K562 (cell line): ENCODE measurements around the gene ABCG1. TPM values are rescaled to one million over a fixed set of nuclear protein-coding genes. Genes with fewer than 3 reads are reported as not detected.

Experiments used
- ARID2 ChIP-seq: fragments of 450-650 bp; IDR thresholded peaks from 2 replicates; pipeline ENCODE4 v1.6.1; 2017; ENCODE audit warnings: antibody characterized with exemption, mild to moderate bottlenecking
- ASH1L ChIP-seq: fragments of 450-650 bp; IDR thresholded peaks from 2 replicates; pipeline ENCODE4 v1.6.1; 2018; ENCODE audit warnings: borderline replicate concordance, mild to moderate bottlenecking, low read depth; ENCODE audit not compliant: partially characterized antibody
- BRF1 ChIP-seq: IDR thresholded peaks from 3 replicates; pipeline ENCODE4 v1.6.1; 2011; ENCODE audit warnings: borderline replicate concordance, mild to moderate bottlenecking; ENCODE audit not compliant: insufficient read length; ENCODE audit errors: extremely low read depth
- DACH1 ChIP-seq: fragments of 450-650 bp; IDR thresholded peaks from 2 replicates; pipeline ENCODE4 v1.6.1; 2018; ENCODE audit not compliant: partially characterized antibody
- NR2C2 ChIP-seq, 2 experiments: fragments of 200-800 bp in 1 of 2; sonication (Bioruptor generic) in 1 of 2; sonication (generic) in 1 of 2; formaldehyde crosslinking in 1 of 2; IDR thresholded peaks; 2 replicates each; pipeline versions ENCODE4 v1.6.1 to v1.8.0; 2016 to 2022; ENCODE audit warnings: mild to moderate bottlenecking in 1 of 2, missing compliant biosample characterization in 1 of 2, missing genetic modification characterization in 1 of 2, missing genetic modification reagents in 1 of 2
- RCOR1 ChIP-seq, 2 experiments: IDR thresholded peaks; 2 replicates each; pipeline ENCODE4 v1.6.1; 2012; ENCODE audit warnings: low read depth in 2 of 2, low read length in 2 of 2, borderline replicate concordance in 1 of 2, improper control_type of control experiment in 1 of 2
- ZBTB7A ChIP-seq: IDR thresholded peaks from 2 replicates; pipeline ENCODE4 v1.6.1; 2011; ENCODE audit warnings: low read depth, mild to moderate bottlenecking, low read length, moderate library complexity, borderline replicate concordance; ENCODE audit not compliant: control insufficient read depth
- ZKSCAN8 ChIP-seq: fragments of 200-800 bp; sonication (Bioruptor generic); IDR thresholded peaks from 2 replicates; pipeline ENCODE4 v1.6.1; 2016; ENCODE audit warnings: missing genetic modification characterization, missing compliant biosample characterization
- polyA plus RNA-seq, 8 experiments: library from polyadenylated mRNA; depleted of rRNA in 4 of 8; stranded (reverse) in 5 of 8; unstranded in 3 of 8; fragments of >200 nt; fragmentation: Nextera tagmentation in 2 of 8; fragmentation: Illumina TruSeq in 1 of 8; extraction: Ambion mirVana in 2 of 8; extraction: Trizol in 1 of 8; gene quantifications; 2 replicates each; pipeline versions ENCODE4 v1.2.1 to v1.2.3, GENCODE V29; 2011 to 2014; ENCODE audit warnings: inconsistent platforms in 1 of 8, missing spikeins in 1 of 8
- total RNA-seq, 7 experiments: library from RNA; depleted of rRNA in 6 of 7; stranded (reverse); fragments of >200 nt in 6 of 7; fragmentation: Illumina TruSeq in 2 of 7; extraction: Trizol in 2 of 7; gene quantifications; 2 replicates each; pipeline versions ENCODE4 v1.2.1 to v1.2.3, GENCODE V29; 2011 to 2021; ENCODE audit warnings: low replicate concordance in 1 of 7
- TF ChIP-seq, protein P1 (sequence below), 3 experiments: IDR thresholded peaks in 2 of 3; conservative IDR thresholded peaks in 1 of 3; 2 replicates each; pipeline ENCODE4 v1.5.1; 2011 to 2012; ENCODE audit warnings: low read length in 3 of 3, mild to moderate bottlenecking in 3 of 3, control low read depth in 2 of 3, improper control_type of control experiment in 1 of 3, inconsistent platforms in 1 of 3, low read depth in 1 of 3, mixed read lengths in 1 of 3, moderate library complexity in 1 of 3; ENCODE audit not compliant: insufficient read depth in 2 of 3
- TF ChIP-seq, protein P2 (sequence below): sonication (generic); formaldehyde crosslinking; IDR thresholded peaks from 2 replicates; pipeline ENCODE4 v1.8.0; 2022; ENCODE audit warnings: missing genetic modification reagents, mild to moderate bottlenecking, moderate library complexity, borderline replicate concordance
- TF ChIP-seq, protein P3 (sequence below): fragments of 250-450 bp; sonication (Bioruptor Pico); IDR thresholded peaks from 2 replicates; pipeline ENCODE4 v1.5.0; 2021; ENCODE audit warnings: mild to moderate bottlenecking, borderline replicate concordance

ABCG1 gene
- total and polyA plus RNA-seq, 9 of the 15 experiments (the other 6 are each of a cell fraction or from before 2014, with no cell fraction given): 0.04 to 0.09 TPM; not detected in 7

- TF ChIP-seq, protein P1, sequence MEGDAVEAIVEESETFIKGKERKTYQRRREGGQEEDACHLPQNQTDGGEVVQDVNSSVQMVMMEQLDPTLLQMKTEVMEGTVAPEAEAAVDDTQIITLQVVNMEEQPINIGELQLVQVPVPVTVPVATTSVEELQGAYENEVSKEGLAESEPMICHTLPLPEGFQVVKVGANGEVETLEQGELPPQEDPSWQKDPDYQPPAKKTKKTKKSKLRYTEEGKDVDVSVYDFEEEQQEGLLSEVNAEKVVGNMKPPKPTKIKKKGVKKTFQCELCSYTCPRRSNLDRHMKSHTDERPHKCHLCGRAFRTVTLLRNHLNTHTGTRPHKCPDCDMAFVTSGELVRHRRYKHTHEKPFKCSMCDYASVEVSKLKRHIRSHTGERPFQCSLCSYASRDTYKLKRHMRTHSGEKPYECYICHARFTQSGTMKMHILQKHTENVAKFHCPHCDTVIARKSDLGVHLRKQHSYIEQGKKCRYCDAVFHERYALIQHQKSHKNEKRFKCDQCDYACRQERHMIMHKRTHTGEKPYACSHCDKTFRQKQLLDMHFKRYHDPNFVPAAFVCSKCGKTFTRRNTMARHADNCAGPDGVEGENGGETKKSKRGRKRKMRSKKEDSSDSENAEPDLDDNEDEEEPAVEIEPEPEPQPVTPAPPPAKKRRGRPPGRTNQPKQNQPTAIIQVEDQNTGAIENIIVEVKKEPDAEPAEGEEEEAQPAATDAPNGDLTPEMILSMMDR (IDR thresholded peaks at IDR 0.05 in 2 of 3, conservative IDR thresholded peaks at IDR 0.05 in 1 of 3; ENCODE audit: insufficient read depth in 2 of 3, low read depth in 1 of 3, low read length in 3 of 3): peak; percentile 84 to 91 (median 89)
- TF ChIP-seq ZBTB7A (peak; percentile 66; the same call in 1 of the 2 replicates), ASH1L (no peak), ZKSCAN8 (no peak), BRF1 (no peak), ARID2 (0 out of 2 replicates have a peak, but pooled peaks have one; percentile 41), DACH1 (no peak), NR2C2 (CRISPR knock-in tag; IDR thresholded peaks at IDR 0.05) (no peak), NR2C2 (tag; IDR thresholded peaks at IDR 0.05) (no peak), RCOR1 (IDR thresholded peaks at IDR 0.05; ENCODE audit: borderline replicate concordance in 1 of 2, low read depth in 2 of 2, low read length in 2 of 2) (peak in 1 of 2 experiments; percentile 73; a peak in 2 of 4 replicates)
- TF ChIP-seq, protein P2, sequence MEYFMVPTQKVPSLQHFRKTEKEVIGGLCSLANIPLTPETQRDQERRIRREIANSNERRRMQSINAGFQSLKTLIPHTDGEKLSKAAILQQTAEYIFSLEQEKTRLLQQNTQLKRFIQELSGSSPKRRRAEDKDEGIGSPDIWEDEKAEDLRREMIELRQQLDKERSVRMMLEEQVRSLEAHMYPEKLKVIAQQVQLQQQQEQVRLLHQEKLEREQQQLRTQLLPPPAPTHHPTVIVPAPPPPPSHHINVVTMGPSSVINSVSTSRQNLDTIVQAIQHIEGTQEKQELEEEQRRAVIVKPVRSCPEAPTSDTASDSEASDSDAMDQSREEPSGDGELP (CRISPR knock-in tag): peak; percentile 82; the same call in 1 of the 2 replicates
- TF ChIP-seq, protein P3, sequence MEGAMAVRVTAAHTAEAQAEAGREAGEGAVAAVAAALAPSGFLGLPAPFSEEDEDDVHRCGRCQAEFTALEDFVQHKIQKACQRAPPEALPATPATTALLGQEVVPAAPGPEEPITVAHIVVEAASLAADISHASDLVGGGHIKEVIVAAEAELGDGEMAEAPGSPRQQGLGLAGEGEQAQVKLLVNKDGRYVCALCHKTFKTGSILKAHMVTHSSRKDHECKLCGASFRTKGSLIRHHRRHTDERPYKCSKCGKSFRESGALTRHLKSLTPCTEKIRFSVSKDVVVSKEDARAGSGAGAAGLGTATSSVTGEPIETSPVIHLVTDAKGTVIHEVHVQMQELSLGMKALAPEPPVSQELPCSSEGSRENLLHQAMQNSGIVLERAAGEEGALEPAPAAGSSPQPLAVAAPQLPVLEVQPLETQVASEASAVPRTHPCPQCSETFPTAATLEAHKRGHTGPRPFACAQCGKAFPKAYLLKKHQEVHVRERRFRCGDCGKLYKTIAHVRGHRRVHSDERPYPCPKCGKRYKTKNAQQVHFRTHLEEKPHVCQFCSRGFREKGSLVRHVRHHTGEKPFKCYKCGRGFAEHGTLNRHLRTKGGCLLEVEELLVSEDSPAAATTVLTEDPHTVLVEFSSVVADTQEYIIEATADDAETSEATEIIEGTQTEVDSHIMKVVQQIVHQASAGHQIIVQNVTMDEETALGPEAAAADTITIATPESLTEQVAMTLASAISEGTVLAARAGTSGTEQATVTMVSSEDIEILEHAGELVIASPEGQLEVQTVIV (CRISPR knock-in tag): no peak
These were observed 90.8 kb downstream of the ABCG1 start (continued) for GRCh38 chr21:42309753-42310213.
